IMR-90 (cell line): Measurements from ENCODE around the gene RBMXL3.

ENCODE experiments used
- BHLHE40 ChIP-seq: fragments of 150-350 bp; IDR thresholded peaks from 2 replicates; pipeline ENCODE4 v1.6.1; 2016; ENCODE audit warnings: mild to moderate bottlenecking, low read depth, low read length
- CEBPB ChIP-seq: IDR thresholded peaks from 2 replicates; pipeline ENCODE4 v1.6.1; 2012; ENCODE audit warnings: low read depth, low read length, improper control_type of control experiment
- CTCF ChIP-seq: conservative IDR thresholded peaks from 2 replicates; pipeline ENCODE4 v1.5.1; 2012; ENCODE audit warnings: mild to moderate bottlenecking, low read depth, low read length, improper control_type of control experiment
- ELK1 ChIP-seq: fragments of 150-350 bp; IDR thresholded peaks from 2 replicates; pipeline ENCODE4 v1.6.1; 2016; ENCODE audit warnings: low read depth, mild to moderate bottlenecking, low read length, moderate library complexity, borderline replicate concordance
- FOS ChIP-seq: fragments of 150-350 bp; IDR thresholded peaks from 2 replicates; pipeline ENCODE4 v1.6.1; 2016; ENCODE audit warnings: low read depth, low read length
- MAFK ChIP-seq: IDR thresholded peaks from 2 replicates; pipeline ENCODE4 v1.6.1; 2012; ENCODE audit warnings: low read depth, low read length, improper control_type of control experiment
- MAZ ChIP-seq: IDR thresholded peaks from 2 replicates; pipeline ENCODE4 v1.6.1; 2012; ENCODE audit warnings: low read depth, mild to moderate bottlenecking, low read length, improper control_type of control experiment, moderate library complexity, borderline replicate concordance
- MXI1 ChIP-seq: IDR thresholded peaks from 2 replicates; pipeline ENCODE4 v1.6.1; 2012; ENCODE audit warnings: low read depth, mild to moderate bottlenecking, low read length, moderate library complexity, borderline replicate concordance
- POLR2A ChIP-seq: IDR thresholded peaks from 2 replicates; pipeline ENCODE4 v1.6.1; 2012; ENCODE audit warnings: mild to moderate bottlenecking, low read depth, low read length
- RAD21 ChIP-seq: IDR thresholded peaks from 2 replicates; pipeline ENCODE4 v1.6.1; 2012; ENCODE audit warnings: low read length, improper control_type of control experiment
- RCOR1 ChIP-seq: IDR thresholded peaks from 2 replicates; pipeline ENCODE4 v1.6.1; 2012; ENCODE audit warnings: mild to moderate bottlenecking, low read length, improper control_type of control experiment; ENCODE audit not compliant: insufficient replicate concordance
- RFX5 ChIP-seq: IDR thresholded peaks from 2 replicates; pipeline ENCODE4 v1.8.0; 2012; ENCODE audit warnings: low read depth, mild to moderate bottlenecking, low read length, moderate library complexity
- SMC3 ChIP-seq: fragments of 150-350 bp; IDR thresholded peaks from 2 replicates; pipeline ENCODE4 v1.6.1; 2016; ENCODE audit warnings: low read depth, mild to moderate bottlenecking, antibody characterized with exemption, low read length, moderate library complexity
- USF2 ChIP-seq: fragments of 150-350 bp; IDR thresholded peaks from 2 replicates; pipeline ENCODE4 v1.6.1; 2017; ENCODE audit warnings: mild to moderate bottlenecking, antibody characterized with exemption, low read length, low read depth

GRCh38 chrX:115189646-115190635 lies 731 bp downstream of the RBMXL3 start:
- TF ChIP-seq CTCF (no peak), POLR2A (no peak), SMC3 (no peak), RAD21 (no peak), FOS (no peak), MAFK (no peak), ELK1 (no peak), USF2 (no peak), CEBPB (no peak), RFX5 (no peak), MXI1 (no peak), BHLHE40 (no peak), RCOR1 (no peak), MAZ (no peak)
